SK-N-SH (cell line): ENCODE measurements around the gene PDE9A. TPM values are rescaled to one million over a fixed set of nuclear protein-coding genes. Genes with fewer than 3 reads are reported as not detected.

Experiments used
- CTCF ChIA-PET: fragments of 300-600, 350-600 bp; formaldehyde crosslinking; extraction: SDS; loops from one replicate; lab custom pipeline; 2021; lab: Yijun Ruan, JAX
- POLR2A ChIA-PET: fragments of 350-600 bp; sonication (Branson Sonifier 250); formaldehyde crosslinking; extraction: SDS; loops from one replicate; lab custom pipeline; 2020; ENCODE audit warnings: antibody characterized with exemption, inconsistent platforms; lab: Yijun Ruan, JAX
- DNase-seq: peaks from one replicate; pipeline ENCODE4 v3.0.0; 2012
- H2AFZ ChIP-seq: fragments of 200-600 bp; sonication (generic); 2 replicates; pipeline ENCODE4 v1.8.1; 2016; ENCODE audit warnings: antibody characterized with exemption, mild to moderate bottlenecking, low read depth
- H3F3A ChIP-seq: fragments of 200-600 bp; sonication (generic); replicated peaks from 2 replicates; pipeline ENCODE3; 2016; ENCODE audit warnings: antibody characterized with exemption, mild to moderate bottlenecking; ENCODE audit not compliant: insufficient read depth
- H3K27ac ChIP-seq, 2 experiments: fragments of 200-500 bp in 1 of 2; fragments of 200-600 bp in 1 of 2; sonication (Bioruptor generic) in 1 of 2; sonication (generic), shearing (Covaris generic) in 1 of 2; 2 replicates each; pipeline versions ENCODE4 v1.5.1 to v1.6.1; 2014 to 2016; ENCODE audit warnings: low read depth in 2 of 2, inconsistent platforms in 1 of 2, low read length in 1 of 2, mild to moderate bottlenecking in 1 of 2, mixed read lengths in 1 of 2
- H3K27me3 ChIP-seq: fragments of 200-600 bp; sonication (generic), shearing (Covaris generic); 2 replicates; pipeline ENCODE4 v1.6.1; 2016; ENCODE audit warnings: mixed run types; ENCODE audit not compliant: insufficient read depth
- H3K36me3 ChIP-seq, 2 experiments: fragments of 200-500 bp in 1 of 2; fragments of 200-600 bp in 1 of 2; sonication (Bioruptor generic) in 1 of 2; sonication (generic) in 1 of 2; replicated peaks in 1 of 2; 2 replicates each; pipeline versions ENCODE3 to v1.5.1; 2014 to 2016; ENCODE audit warnings: low read length in 1 of 2, mild to moderate bottlenecking in 1 of 2; ENCODE audit not compliant: insufficient read depth in 2 of 2, control insufficient read depth in 1 of 2
- H3K4me1 ChIP-seq, 2 experiments: fragments of 200-500 bp in 1 of 2; fragments of 200-600 bp in 1 of 2; sonication (Bioruptor generic) in 1 of 2; sonication (generic), shearing (Covaris generic) in 1 of 2; 2 replicates each; pipeline versions ENCODE4 v1.5.1 to v1.6.1; 2014 to 2016; ENCODE audit warnings: low read depth in 1 of 2, low read length in 1 of 2, mixed run types in 1 of 2; ENCODE audit not compliant: insufficient read depth in 2 of 2, control insufficient read depth in 1 of 2
- H3K4me2 ChIP-seq: fragments of 200-600 bp; sonication (generic), shearing (Covaris generic); 2 replicates; pipeline ENCODE4 v1.6.1; 2017; ENCODE audit warnings: mixed run types
- H3K4me3 ChIP-seq, 2 experiments: fragments of 200-500 bp in 1 of 2; fragments of 200-600 bp in 1 of 2; sonication (Bioruptor generic) in 1 of 2; sonication (generic), shearing (Covaris generic) in 1 of 2; 2 replicates each; pipeline versions ENCODE4 v1.5.1 to v1.8.1; 2014 to 2016; ENCODE audit warnings: low read depth in 2 of 2, inconsistent platforms in 1 of 2, low read length in 1 of 2, mild to moderate bottlenecking in 1 of 2, mixed read lengths in 1 of 2, moderate library complexity in 1 of 2
- H3K79me2 ChIP-seq: fragments of 200-600 bp; sonication (generic); 2 replicates; pipeline ENCODE4 v1.8.1; 2017; ENCODE audit warnings: mild to moderate bottlenecking; ENCODE audit not compliant: insufficient read depth
- H3K9ac ChIP-seq: fragments of 200-600 bp; sonication (generic); 2 replicates; pipeline ENCODE4 v1.6.1; 2017; ENCODE audit warnings: mixed run types
- H3K9me2 ChIP-seq: fragments of 200-600 bp; sonication (generic); 2 replicates; pipeline ENCODE4 v1.6.1; 2017; ENCODE audit warnings: mixed run types
- H3K9me3 ChIP-seq: fragments of 200-600 bp; sonication (generic); 2 replicates; pipeline ENCODE4 v1.6.1; 2017; ENCODE audit warnings: mixed run types, mild to moderate bottlenecking, moderate library complexity
- H4K20me1 ChIP-seq: fragments of 200-600 bp; sonication (generic); 2 replicates; pipeline ENCODE4 v1.6.1; 2017; ENCODE audit warnings: mild to moderate bottlenecking, mixed run types; ENCODE audit not compliant: insufficient read depth
- EZH2phosphoT487 ChIP-seq: fragments of 200-600 bp; sonication (generic); IDR thresholded peaks from 2 replicates; pipeline ENCODE4 v1.6.1; 2017; ENCODE audit warnings: low read depth, mixed run types, mild to moderate bottlenecking, antibody characterized with exemption, moderate library complexity, borderline replicate concordance
- FOXJ3 ChIP-seq: sonication (generic); formaldehyde crosslinking; IDR thresholded peaks from 2 replicates; pipeline ENCODE4 v1.5.1; 2020; ENCODE audit warnings: mild to moderate bottlenecking, missing genetic modification reagents
- GABPA ChIP-seq: IDR thresholded peaks from 2 replicates; pipeline ENCODE4 v1.4.0; 2012; ENCODE audit warnings: low read depth, mild to moderate bottlenecking
- JUND ChIP-seq: IDR thresholded peaks from 2 replicates; pipeline ENCODE4 v1.4.0; 2012
- MXI1 ChIP-seq: IDR thresholded peaks from 2 replicates; pipeline ENCODE4 v1.6.1; 2012; ENCODE audit warnings: mild to moderate bottlenecking, low read depth, low read length, improper control_type of control experiment
- NRF1 ChIP-seq: IDR thresholded peaks from 2 replicates; pipeline ENCODE4 v1.6.1; 2012; ENCODE audit warnings: low read depth, mild to moderate bottlenecking, low read length
- POLR2AphosphoS5 ChIP-seq: IDR thresholded peaks from 2 replicates; pipeline ENCODE4 v1.6.1; 2012; ENCODE audit warnings: low read depth, low read length
- RAD21 ChIP-seq: IDR thresholded peaks from 2 replicates; pipeline ENCODE4 v1.6.1; 2012; ENCODE audit warnings: mild to moderate bottlenecking, low read length
- RCOR1 ChIP-seq: fragments of 150-350 bp; IDR thresholded peaks from 2 replicates; pipeline ENCODE4 v1.6.1; 2017; ENCODE audit warnings: antibody characterized with exemption, low read length
- RFX5 ChIP-seq: IDR thresholded peaks from 2 replicates; pipeline ENCODE4 v1.6.1; 2012; ENCODE audit warnings: mild to moderate bottlenecking, improper control_type of control experiment, low read length
- RXRA ChIP-seq: IDR thresholded peaks from 2 replicates; pipeline ENCODE4 v1.4.0; 2012; ENCODE audit warnings: low read depth, mild to moderate bottlenecking, borderline replicate concordance
- SIN3A ChIP-seq: IDR thresholded peaks from 2 replicates; pipeline ENCODE4 v1.6.1; 2012; ENCODE audit warnings: low read depth, mild to moderate bottlenecking, low read length, moderate library complexity, borderline replicate concordance
- SMC3 ChIP-seq: IDR thresholded peaks from 2 replicates; pipeline ENCODE4 v1.6.1; 2012; ENCODE audit warnings: low read depth, low read length, improper control_type of control experiment
- TAF1 ChIP-seq: IDR thresholded peaks from 2 replicates; pipeline ENCODE4 v1.6.1; 2012; ENCODE audit warnings: low read depth, mild to moderate bottlenecking, low read length, moderate library complexity, borderline replicate concordance
- TEAD4 ChIP-seq: IDR thresholded peaks from 2 replicates; pipeline ENCODE4 v1.4.0; 2012; ENCODE audit warnings: mild to moderate bottlenecking, borderline replicate concordance; ENCODE audit not compliant: insufficient read depth
- WGBS: methylation state at CpG from one replicate; pipeline ENCODE4 v1.1.6; 2017; ENCODE audit warnings: low lambda C conversion rate; 5-methylcytosine and 5-hydroxymethylcytosine counted together
- polyA plus RNA-seq, 3 experiments: library from polyadenylated mRNA; depleted of rRNA; stranded (reverse); fragments of >200 nt; gene quantifications; 2 replicates each; pipeline ENCODE4 v1.2.3, GENCODE V29; 2012
- TF ChIP-seq, protein P1 (sequence below): fragments of 200-600 bp; sonication (generic); IDR thresholded peaks from 2 replicates; pipeline ENCODE4 v1.6.1; 2017; ENCODE audit warnings: antibody characterized with exemption, mild to moderate bottlenecking, moderate library complexity
- TF ChIP-seq, protein P2 (sequence below): fragments of 150-350 bp; IDR thresholded peaks from 2 replicates; pipeline ENCODE4 v1.6.1; 2016; ENCODE audit warnings: mild to moderate bottlenecking, low read depth, low read length
- TF ChIP-seq, protein P3 (sequence below): IDR thresholded peaks from 2 replicates; pipeline ENCODE4 v1.4.0; 2012; ENCODE audit warnings: low read depth

Gene PDE9A
- polyA plus RNA-seq, 1 of the 3 experiments (the other 2 are of a cell fraction): 0.28 TPM

DNA sequence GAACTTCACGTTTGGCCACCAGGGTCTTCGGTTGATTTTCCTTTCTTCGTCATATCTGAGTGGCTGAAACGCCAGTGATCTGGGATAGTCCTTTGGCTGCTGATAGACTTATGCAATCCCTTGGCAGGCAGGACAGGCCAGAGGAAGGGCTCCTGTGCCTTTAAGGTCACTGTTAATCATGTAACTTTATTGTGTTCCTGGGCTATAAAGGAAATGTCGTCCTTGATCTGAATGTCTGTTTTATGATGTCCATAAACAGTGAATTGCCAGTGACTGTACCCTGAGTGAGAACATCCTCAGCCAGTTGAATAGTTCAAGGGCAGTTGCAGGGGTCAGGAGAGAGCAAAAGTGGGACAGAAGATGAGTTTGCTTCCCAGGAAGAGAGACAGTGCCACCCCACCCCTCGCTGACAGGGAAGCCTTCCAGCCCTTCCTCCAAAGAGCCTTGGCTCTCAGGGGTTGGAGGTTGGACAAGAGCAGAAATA lies 68.0 kb downstream of the PDE9A start:
- Histone ChIP-seq H3K27ac (no peak overlapping the region), H2AFZ (no peak overlapping the region), H4K20me1 (no peaks in the 10 kb centered on the region), H3K79me2 (no peaks in the 10 kb centered on the region), H3K9me2 (no peaks in the 10 kb centered on the region), H3K9me3 (no peaks in the 10 kb centered on the region), H3K9ac (no peak overlapping the region), H3K4me2 (no peak overlapping the region), H3K27me3 (no peaks in the 10 kb centered on the region), H3F3A (no peaks in the 10 kb centered on the region), H3K36me3 (no peaks in the 10 kb centered on the region), H3K4me3 (no peak overlapping the region; a peak in 1 of 4 replicates), H3K4me1 (peaks cover 0 to 16% of the 10 kb centered on the region in 2 experiments; a peak in 1 of 4 replicates)
- ChIA-PET CTCF (interaction anchor here (0.8 to 2.0 kb wide), 2 partner anchors 20 to 68 kb away, joined by 3 to 6 read pairs; partner anchors contain the start of gene PDE9A), POLR2A (no interaction called here)
- WGBS: 24% methylated on average over 6 of the region's 6 CpGs
- TF ChIP-seq, protein P1, sequence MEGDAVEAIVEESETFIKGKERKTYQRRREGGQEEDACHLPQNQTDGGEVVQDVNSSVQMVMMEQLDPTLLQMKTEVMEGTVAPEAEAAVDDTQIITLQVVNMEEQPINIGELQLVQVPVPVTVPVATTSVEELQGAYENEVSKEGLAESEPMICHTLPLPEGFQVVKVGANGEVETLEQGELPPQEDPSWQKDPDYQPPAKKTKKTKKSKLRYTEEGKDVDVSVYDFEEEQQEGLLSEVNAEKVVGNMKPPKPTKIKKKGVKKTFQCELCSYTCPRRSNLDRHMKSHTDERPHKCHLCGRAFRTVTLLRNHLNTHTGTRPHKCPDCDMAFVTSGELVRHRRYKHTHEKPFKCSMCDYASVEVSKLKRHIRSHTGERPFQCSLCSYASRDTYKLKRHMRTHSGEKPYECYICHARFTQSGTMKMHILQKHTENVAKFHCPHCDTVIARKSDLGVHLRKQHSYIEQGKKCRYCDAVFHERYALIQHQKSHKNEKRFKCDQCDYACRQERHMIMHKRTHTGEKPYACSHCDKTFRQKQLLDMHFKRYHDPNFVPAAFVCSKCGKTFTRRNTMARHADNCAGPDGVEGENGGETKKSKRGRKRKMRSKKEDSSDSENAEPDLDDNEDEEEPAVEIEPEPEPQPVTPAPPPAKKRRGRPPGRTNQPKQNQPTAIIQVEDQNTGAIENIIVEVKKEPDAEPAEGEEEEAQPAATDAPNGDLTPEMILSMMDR: no peak
- TF ChIP-seq, protein P2, sequence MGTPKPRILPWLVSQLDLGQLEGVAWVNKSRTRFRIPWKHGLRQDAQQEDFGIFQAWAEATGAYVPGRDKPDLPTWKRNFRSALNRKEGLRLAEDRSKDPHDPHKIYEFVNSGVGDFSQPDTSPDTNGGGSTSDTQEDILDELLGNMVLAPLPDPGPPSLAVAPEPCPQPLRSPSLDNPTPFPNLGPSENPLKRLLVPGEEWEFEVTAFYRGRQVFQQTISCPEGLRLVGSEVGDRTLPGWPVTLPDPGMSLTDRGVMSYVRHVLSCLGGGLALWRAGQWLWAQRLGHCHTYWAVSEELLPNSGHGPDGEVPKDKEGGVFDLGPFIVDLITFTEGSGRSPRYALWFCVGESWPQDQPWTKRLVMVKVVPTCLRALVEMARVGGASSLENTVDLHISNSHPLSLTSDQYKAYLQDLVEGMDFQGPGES: no peak
- TF ChIP-seq TEAD4 (no peak), SMC3 (no peak), POLR2AphosphoS5 (no peak), FOXJ3 (CRISPR knock-in tag) (no peak), MXI1 (no peak), TAF1 (no peak), EZH2phosphoT487 (no peak), GABPA (no peak), RXRA (no peak), SIN3A (no peak), RAD21 (no peak)
- no peak for DNase-seq

DNA sequence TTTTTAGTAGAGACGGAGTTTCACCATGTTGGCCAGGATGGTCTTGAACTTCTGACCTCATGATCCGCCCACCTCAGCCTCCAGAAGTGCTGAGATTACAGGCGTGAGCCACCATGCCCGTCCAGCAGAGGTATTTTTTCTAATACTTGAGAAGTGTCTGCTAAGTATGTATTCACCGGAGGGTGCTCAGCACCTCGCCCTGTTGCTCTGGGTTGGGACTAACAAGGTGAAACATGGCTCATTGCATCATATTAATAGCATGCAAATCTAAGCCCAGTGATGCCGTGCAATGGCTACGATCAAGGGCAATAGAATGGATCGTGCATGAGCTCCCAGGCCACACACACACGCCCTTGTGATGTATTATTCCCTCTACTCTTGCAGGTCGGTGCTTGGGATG lies 68.7 kb downstream of the PDE9A start:
- Histone ChIP-seq H3K27me3 (no peaks in the 10 kb centered on the region), H3K9me2 (no peaks in the 10 kb centered on the region), H3K36me3 (no peaks in the 10 kb centered on the region), H3K4me1 (peaks cover 0 to 16% of the 10 kb centered on the region in 2 experiments; a peak in 1 of 4 replicates), H2AFZ (no peak overlapping the region), H3F3A (no peaks in the 10 kb centered on the region), H3K79me2 (no peaks in the 10 kb centered on the region), H3K4me2 (no peak overlapping the region), H3K27ac (no peak overlapping the region), H3K9me3 (no peaks in the 10 kb centered on the region), H3K4me3 (no peak overlapping the region), H4K20me1 (no peaks in the 10 kb centered on the region), H3K9ac (no peak overlapping the region)
- TF ChIP-seq RCOR1 (no peak), JUND (no peak), SMC3 (no peak), RFX5 (no peak), NRF1 (no peak), MXI1 (no peak)
- TF ChIP-seq, protein P3, sequence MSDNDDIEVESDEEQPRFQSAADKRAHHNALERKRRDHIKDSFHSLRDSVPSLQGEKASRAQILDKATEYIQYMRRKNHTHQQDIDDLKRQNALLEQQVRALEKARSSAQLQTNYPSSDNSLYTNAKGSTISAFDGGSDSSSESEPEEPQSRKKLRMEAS: no peak
- CTCF ChIA-PET: no interaction called here
- POLR2A ChIA-PET: no interaction called here
- DNase-seq: no peak
- WGBS: 55% methylated on average over 8 of the region's 11 CpGs
